ENCODE data around the gene ENTREP1. TPM values are rescaled to one million over a fixed set of nuclear protein-coding genes. Genes with fewer than 3 reads are reported as not detected.

The ENTREP1 gene
- total and polyA plus RNA-seq, 2 experiments from 2014 or later, result 0.94 to 2.2 TPM

DNA sequence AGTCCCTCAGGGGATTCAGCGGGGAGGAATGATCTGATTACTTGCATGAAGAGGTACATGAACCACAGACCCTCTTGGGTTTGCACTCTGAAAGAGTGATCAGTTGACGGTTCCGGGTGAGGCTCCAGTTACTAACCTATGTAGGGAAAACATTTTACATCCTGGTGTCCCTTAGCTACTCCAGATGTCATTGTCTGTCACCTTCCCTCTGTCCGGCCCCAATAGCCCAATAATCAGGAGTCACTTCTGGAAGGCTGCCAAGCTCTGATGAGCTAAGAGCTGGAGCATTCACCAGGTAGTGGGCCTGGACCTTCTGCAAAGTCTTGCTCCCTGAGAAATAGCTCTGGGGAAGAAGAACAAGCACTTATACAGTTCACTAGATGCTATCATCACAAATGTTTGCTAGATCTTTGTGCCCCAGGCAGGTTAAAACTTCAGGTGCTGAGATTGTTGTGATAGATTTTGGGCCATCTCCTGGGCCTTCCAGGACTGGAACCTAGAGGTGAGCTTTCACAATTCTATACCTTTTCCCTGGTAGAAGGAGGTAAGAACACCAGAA, 64.5 kb downstream of the ENTREP1 start:
- Histone ChIP-seq H3K27ac (no peak overlapping the region), H2AFZ (no peak overlapping the region), H3K4me3 (no peak overlapping the region), H3K36me3 (replicated peaks; ENCODE audit: insufficient read depth, low read depth) (no peaks in the 10 kb centered on the region), H3K4me1 (ENCODE audit: insufficient read depth) (no peaks in the 10 kb centered on the region), H3K9me3 (ENCODE audit: low read depth) (no peaks in the 10 kb centered on the region), H3K4me2 (no peak overlapping the region), H3K9me2 (replicated peaks; ENCODE audit: insufficient read depth) (no peaks in the 10 kb centered on the region), H4K20me1 (ENCODE audit: insufficient read depth, poor library complexity, severe bottlenecking) (no peaks in the 10 kb centered on the region), H3K27me3 (no peaks in the 10 kb centered on the region), H3K79me2 (no peaks in the 10 kb centered on the region)
- 86% methylated on average over 4 of the region's 4 CpGs for WGBS (ENCODE audit: low lambda C conversion rate, missing lambda C conversion rate)
- no peak for DNase-seq (ENCODE audit: low spot score)
- TF ChIP-seq EZH2 (IDR thresholded peaks at IDR 0.05; ENCODE audit: borderline replicate concordance) (no peak), EZH2phosphoT487 (IDR thresholded peaks at IDR 0.05; ENCODE audit: low read depth, severe bottlenecking, unreplicated experiment) (no peak)
- TF ChIP-seq, protein P1, sequence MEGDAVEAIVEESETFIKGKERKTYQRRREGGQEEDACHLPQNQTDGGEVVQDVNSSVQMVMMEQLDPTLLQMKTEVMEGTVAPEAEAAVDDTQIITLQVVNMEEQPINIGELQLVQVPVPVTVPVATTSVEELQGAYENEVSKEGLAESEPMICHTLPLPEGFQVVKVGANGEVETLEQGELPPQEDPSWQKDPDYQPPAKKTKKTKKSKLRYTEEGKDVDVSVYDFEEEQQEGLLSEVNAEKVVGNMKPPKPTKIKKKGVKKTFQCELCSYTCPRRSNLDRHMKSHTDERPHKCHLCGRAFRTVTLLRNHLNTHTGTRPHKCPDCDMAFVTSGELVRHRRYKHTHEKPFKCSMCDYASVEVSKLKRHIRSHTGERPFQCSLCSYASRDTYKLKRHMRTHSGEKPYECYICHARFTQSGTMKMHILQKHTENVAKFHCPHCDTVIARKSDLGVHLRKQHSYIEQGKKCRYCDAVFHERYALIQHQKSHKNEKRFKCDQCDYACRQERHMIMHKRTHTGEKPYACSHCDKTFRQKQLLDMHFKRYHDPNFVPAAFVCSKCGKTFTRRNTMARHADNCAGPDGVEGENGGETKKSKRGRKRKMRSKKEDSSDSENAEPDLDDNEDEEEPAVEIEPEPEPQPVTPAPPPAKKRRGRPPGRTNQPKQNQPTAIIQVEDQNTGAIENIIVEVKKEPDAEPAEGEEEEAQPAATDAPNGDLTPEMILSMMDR (IDR thresholded peaks at IDR 0.05; ENCODE audit: poor library complexity), result no peak

DNA sequence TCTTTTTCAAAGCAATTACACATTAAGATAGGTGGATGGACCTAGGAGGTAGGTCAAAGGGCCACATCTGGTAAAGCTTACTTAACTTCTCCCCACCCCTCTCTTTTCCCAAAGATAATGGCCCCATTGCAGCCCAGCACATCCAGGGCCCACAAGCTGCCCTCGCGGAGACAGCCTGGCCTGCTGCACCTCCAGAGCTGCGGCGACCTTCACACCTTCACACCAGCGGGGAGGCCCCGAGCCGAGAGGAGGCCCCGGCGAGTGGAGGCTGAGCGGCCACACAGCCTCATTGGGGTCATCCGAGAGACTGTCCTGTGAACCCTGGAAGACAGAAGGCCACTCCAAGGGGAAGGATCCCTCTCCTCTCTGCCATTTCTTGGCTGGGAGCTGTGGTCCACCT, 66.5 kb downstream of the ENTREP1 start:
- H4K20me1 ChIP-seq (ENCODE audit: insufficient read depth, poor library complexity, severe bottlenecking), result no peaks in the 10 kb centered on the region
- H2AFZ ChIP-seq, result no peak overlapping the region
- no peaks in the 10 kb centered on the region for H3K4me1 ChIP-seq (ENCODE audit: insufficient read depth)
- H3K4me3 ChIP-seq, result no peak overlapping the region
- no peaks in the 10 kb centered on the region for H3K9me2 ChIP-seq (replicated peaks; ENCODE audit: insufficient read depth)
- TF ChIP-seq EZH2 (IDR thresholded peaks at IDR 0.05; ENCODE audit: borderline replicate concordance), result no peak
- TF ChIP-seq, protein P1 (IDR thresholded peaks at IDR 0.05; ENCODE audit: poor library complexity), result no peak
- no peak for TF ChIP-seq EZH2phosphoT487 (IDR thresholded peaks at IDR 0.05; ENCODE audit: low read depth, severe bottlenecking, unreplicated experiment)
- no peaks in the 10 kb centered on the region for H3K36me3 ChIP-seq (replicated peaks; ENCODE audit: insufficient read depth, low read depth)
- no peak for DNase-seq (ENCODE audit: low spot score)
- no peaks in the 10 kb centered on the region for H3K79me2 ChIP-seq
- H3K27ac ChIP-seq, result no peak overlapping the region
- no peaks in the 10 kb centered on the region for H3K9me3 ChIP-seq (ENCODE audit: low read depth)
- no peaks in the 10 kb centered on the region for H3K27me3 ChIP-seq
- 96% methylated on average over 11 of the region's 11 CpGs for WGBS (ENCODE audit: low lambda C conversion rate, missing lambda C conversion rate)
- no peak overlapping the region for H3K4me2 ChIP-seq

DNA sequence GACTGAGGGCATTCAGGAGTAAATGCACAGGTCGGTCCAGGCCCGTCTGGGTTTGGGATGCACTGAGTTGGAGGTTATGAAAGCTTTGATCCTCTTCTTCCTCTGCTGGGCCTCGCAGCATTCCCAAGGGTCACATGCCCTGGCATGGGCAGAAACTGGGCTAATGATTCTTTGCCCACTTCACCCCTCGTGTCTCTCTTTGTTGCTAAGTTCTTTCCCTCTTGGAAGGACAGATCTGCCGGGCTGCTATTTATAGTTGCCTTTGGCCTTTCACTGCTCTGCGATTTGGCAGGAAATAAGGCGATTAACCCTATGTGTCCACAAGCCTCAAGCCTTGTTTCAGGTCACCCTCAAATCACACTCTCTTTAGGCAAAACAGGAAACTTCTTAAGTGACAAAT, 66.9 kb downstream of the ENTREP1 start:
- WGBS (ENCODE audit: low lambda C conversion rate, missing lambda C conversion rate), result 73% methylated on average over 7 of the region's 7 CpGs
- H4K20me1 ChIP-seq (ENCODE audit: insufficient read depth, poor library complexity, severe bottlenecking), result no peaks in the 10 kb centered on the region
- no peaks in the 10 kb centered on the region for H3K36me3 ChIP-seq (replicated peaks; ENCODE audit: insufficient read depth, low read depth)
- H3K4me3 ChIP-seq, result no peak overlapping the region
- no peak overlapping the region for H3K27ac ChIP-seq
- H3K27me3 ChIP-seq, result no peaks in the 10 kb centered on the region
- DNase-seq (ENCODE audit: low spot score), result no peak
- no peak overlapping the region for H3K4me2 ChIP-seq
- H3K9me3 ChIP-seq (ENCODE audit: low read depth), result no peaks in the 10 kb centered on the region
- no peaks in the 10 kb centered on the region for H3K4me1 ChIP-seq (ENCODE audit: insufficient read depth)
- no peaks in the 10 kb centered on the region for H3K9me2 ChIP-seq (replicated peaks; ENCODE audit: insufficient read depth)
- no peak overlapping the region for H2AFZ ChIP-seq
- no peaks in the 10 kb centered on the region for H3K79me2 ChIP-seq
- no peak for TF ChIP-seq EZH2 (IDR thresholded peaks at IDR 0.05; ENCODE audit: borderline replicate concordance)
- TF ChIP-seq, protein P1 (IDR thresholded peaks at IDR 0.05; ENCODE audit: poor library complexity), result no peak
- no peak for TF ChIP-seq EZH2phosphoT487 (IDR thresholded peaks at IDR 0.05; ENCODE audit: low read depth, severe bottlenecking, unreplicated experiment)
